ENCODE measurements around the gene NUP37. TPM values are rescaled to one million over a fixed set of nuclear protein-coding genes. Genes with fewer than 3 reads are reported as not detected.

Gene NUP37
- total RNA-seq, 6 experiments from 2014 or later, result 5.6 to 9.9 (median 7.0) TPM

- H3K4me3 ChIP-seq, result no peak overlapping the region
- H3K4me1 ChIP-seq, result no peaks in the 10 kb centered on the region
- H3K36me3 ChIP-seq, result peaks cover 0 to 16% (median 0%) of the 10 kb centered on the region in 4 donors
- no peaks in the 10 kb centered on the region for H3K9me3 ChIP-seq
- intact Hi-C loops (cut with DNase I), result no loop called here
- no peaks in the 10 kb centered on the region for H3K27me3 ChIP-seq
- H3K27ac ChIP-seq, result no peak overlapping the region
- no peak for ATAC-seq
- WGBS (ENCODE audit: insufficient coverage, low coverage, low lambda C conversion rate, missing lambda C conversion rate), result 88% methylated on average over 4 of the region's 4 CpGs
- no peak for TF ChIP-seq CTCF (IDR thresholded peaks at IDR 0.05)
- no peak for TF ChIP-seq POLR2A (IDR thresholded peaks at IDR 0.05)
- DNase-seq, result no peak
These were observed 65.6 kb downstream of the NUP37 start for GRCh38 chr12:102054345-102054744.

- no peak for TF ChIP-seq POLR2A (IDR thresholded peaks at IDR 0.05)
- no peak for TF ChIP-seq CTCF (IDR thresholded peaks at IDR 0.05)
- peaks cover 0 to 20% (median 0%) of the 10 kb centered on the region in 4 donors for H3K36me3 ChIP-seq
- no peaks in the 10 kb centered on the region for H3K9me3 ChIP-seq
- H3K27ac ChIP-seq, result no peak overlapping the region
- peak in 1 of 4 donors; percentile 12 for ATAC-seq
- no peak overlapping the region for H3K4me3 ChIP-seq
- intact Hi-C loops (cut with DNase I), result no loop called here
- DNase-seq, result no peak
- no peaks in the 10 kb centered on the region for H3K4me1 ChIP-seq
- no peaks in the 10 kb centered on the region for H3K27me3 ChIP-seq
These were observed 66.9 kb downstream of the NUP37 start for GRCh38 chr12:102053062-102053349.

- 100% methylated on average over 1 of the region's 4 CpGs for WGBS (ENCODE audit: insufficient coverage, low coverage, low lambda C conversion rate, missing lambda C conversion rate)
- no peak for DNase-seq
- no peaks in the 10 kb centered on the region for H3K27me3 ChIP-seq
- intact Hi-C loops (cut with DNase I), result no loop called here
- no peak overlapping the region for H3K4me3 ChIP-seq
- no peaks in the 10 kb centered on the region for H3K9me3 ChIP-seq
- TF ChIP-seq POLR2A (IDR thresholded peaks at IDR 0.05) (no peak), CTCF (IDR thresholded peaks at IDR 0.05) (no peak)
- H3K27ac ChIP-seq, result no peak overlapping the region
- peaks cover 0 to 21% (median 0%) of the 10 kb centered on the region in 4 donors for H3K36me3 ChIP-seq
- no peaks in the 10 kb centered on the region for H3K4me1 ChIP-seq
- ATAC-seq, result peak in 2 of 4 donors; percentile 13 to 34
These were observed 67.5 kb downstream of the NUP37 start for GRCh38 chr12:102052192-102053061.

- intact Hi-C loops (cut with DNase I), result no loop called here
- Histone ChIP-seq H3K4me3 (no peak overlapping the region), H3K36me3 (peaks cover 0 to 26% (median 0%) of the 10 kb centered on the region in 4 donors), H3K9me3 (no peaks in the 10 kb centered on the region), H3K27me3 (no peaks in the 10 kb centered on the region), H3K4me1 (no peaks in the 10 kb centered on the region), H3K27ac (no peak overlapping the region)
- DNase-seq (no peak), ATAC-seq (no peak)
- WGBS (ENCODE audit: insufficient coverage, low coverage, low lambda C conversion rate, missing lambda C conversion rate), result 88% methylated on average over 1 of the region's 1 CpG
- TF ChIP-seq POLR2A (IDR thresholded peaks at IDR 0.05) (no peak), CTCF (IDR thresholded peaks at IDR 0.05) (no peak)
These were observed 68.4 kb downstream of the NUP37 start for GRCh38 chr12:102051431-102051965.
